T-helper 2 cell treated with Interferon-gamma antibody and Interleukin-4, amounts not matched to agents 100 ng/mL and 5 ng/mL, for 36 hours (primary cell): ENCODE measurements around the gene SAMD4A. TPM values are rescaled to one million over a fixed set of nuclear protein-coding genes. Genes with fewer than 3 reads are reported as not detected.
"Not testable (repeated sequence)": the region's sequence is repeated elsewhere in the genome, so short reads cannot be mapped to it uniquely, and the experiment has no call there.

Experiments used
- intact Hi-C: fragments of 100-400 bp; cut with micrococcal nuclease; formaldehyde crosslinking; loops from one replicate; pipeline ENCODE4 v1.15.1; 2023
- total RNA-seq: library from RNA; stranded (reverse); gene quantifications from 2 replicates; pipeline ENCODE4 v1.2.3, GENCODE V29; 2022

Gene SAMD4A
- total RNA-seq, 1 donor from 2014 or later: 0.59 TPM

DNA sequence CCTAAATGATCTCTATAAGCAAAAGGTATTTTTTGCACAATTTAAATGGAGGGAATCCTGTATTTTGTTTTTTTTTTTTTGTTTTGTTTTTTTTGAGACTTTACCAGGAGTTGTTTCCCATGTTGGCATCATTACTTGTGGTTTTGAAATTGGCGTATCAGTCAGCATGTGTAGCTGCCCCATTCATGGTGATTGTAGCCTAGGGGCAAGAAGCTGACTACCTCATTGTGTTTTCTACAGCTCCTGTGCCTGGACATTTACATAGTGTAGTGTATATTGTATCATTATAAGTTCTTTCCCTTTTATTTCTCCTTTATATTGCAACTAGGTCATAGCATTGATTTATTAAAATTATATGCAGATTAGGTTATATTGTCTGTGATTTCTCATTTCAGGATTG is 24.5 kb downstream of the SAMD4A start:
- intact Hi-C loops: no loop called here

GRCh38 chr14:54591866-54592265 is 24.9 kb downstream of the SAMD4A start:
- intact Hi-C loops: no loop called here

GRCh38 chr14:54593860-54594259 is 26.9 kb downstream of the SAMD4A start:
- intact Hi-C loops: no loop called here

GRCh38 chr14:54594537-54594936 is 27.6 kb downstream of the SAMD4A start:
- intact Hi-C loops: no loop called here

- intact Hi-C loops: no loop called here
Measured at GRCh38 chr14:54597795-54598443, 31.0 kb downstream of the SAMD4A start.

GRCh38 chr14:54599966-54600716 is 33.2 kb downstream of the SAMD4A start:
- intact Hi-C loops: no loop called here

DNA sequence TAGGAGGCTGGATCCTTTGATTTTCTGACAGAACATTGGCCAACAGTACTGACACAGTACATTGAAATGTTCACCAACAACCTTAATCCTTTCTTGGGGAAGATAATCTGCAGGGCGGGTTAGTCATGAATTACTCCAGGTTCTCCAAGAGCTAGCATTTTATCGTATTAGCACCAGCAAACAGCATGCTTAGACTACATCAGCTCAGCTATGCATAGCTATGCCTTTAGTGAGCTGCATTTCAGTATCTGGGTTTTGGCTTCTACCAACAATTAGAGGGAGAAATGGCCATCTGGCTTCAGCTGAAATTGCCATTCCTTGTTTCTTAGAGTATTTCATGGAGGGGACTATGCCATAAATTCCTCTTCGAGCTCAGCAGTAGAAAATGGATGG is 33.8 kb downstream of the SAMD4A start:
- intact Hi-C loops: no loop called here

DNA sequence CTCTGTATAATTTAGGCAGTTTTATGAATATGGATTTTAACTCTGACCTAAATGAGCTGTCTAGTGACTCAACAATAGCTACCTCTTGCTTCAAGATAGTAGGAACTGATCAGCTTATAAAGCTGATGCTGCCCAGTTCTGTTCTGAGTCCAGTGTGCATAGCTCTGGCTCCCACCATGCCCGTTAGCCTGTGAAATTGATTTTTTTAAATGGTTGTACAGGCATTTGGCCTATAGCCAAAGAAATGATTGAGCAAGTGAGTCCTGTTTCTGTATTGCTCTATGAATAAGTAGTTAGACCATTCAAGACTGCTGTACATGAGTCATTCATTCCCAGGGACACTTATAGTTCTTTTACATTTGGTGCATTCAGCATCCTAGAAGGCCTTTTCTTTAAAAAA is 36.4 kb downstream of the SAMD4A start:
- intact Hi-C loops: no loop called here

GRCh38 chr14:54606178-54606577 is 39.2 kb downstream of the SAMD4A start:
- intact Hi-C loops: no loop called here

GRCh38 chr14:54606631-54607133 is 39.8 kb downstream of the SAMD4A start:
- intact Hi-C loops: no loop called here

DNA sequence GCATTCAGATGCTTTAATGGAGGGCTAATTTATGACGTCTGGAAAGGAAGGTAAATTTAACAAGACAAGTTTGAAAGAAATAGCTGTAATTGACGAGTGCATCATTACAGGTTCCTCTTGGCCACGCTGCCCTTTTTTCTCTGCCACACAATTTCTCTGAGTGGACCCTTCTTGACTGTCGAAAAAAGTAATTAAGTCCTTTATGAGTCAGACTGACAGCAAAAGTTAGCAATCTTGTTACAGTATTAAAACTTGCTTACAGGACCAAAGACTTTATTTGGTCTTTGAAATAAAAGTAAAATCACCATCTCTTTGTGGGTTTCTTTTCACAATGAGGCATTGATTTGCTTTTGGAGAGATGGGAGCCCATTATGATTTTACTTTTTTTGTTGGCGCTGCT is 42.6 kb downstream of the SAMD4A start:
- intact Hi-C loops: no loop called here

DNA sequence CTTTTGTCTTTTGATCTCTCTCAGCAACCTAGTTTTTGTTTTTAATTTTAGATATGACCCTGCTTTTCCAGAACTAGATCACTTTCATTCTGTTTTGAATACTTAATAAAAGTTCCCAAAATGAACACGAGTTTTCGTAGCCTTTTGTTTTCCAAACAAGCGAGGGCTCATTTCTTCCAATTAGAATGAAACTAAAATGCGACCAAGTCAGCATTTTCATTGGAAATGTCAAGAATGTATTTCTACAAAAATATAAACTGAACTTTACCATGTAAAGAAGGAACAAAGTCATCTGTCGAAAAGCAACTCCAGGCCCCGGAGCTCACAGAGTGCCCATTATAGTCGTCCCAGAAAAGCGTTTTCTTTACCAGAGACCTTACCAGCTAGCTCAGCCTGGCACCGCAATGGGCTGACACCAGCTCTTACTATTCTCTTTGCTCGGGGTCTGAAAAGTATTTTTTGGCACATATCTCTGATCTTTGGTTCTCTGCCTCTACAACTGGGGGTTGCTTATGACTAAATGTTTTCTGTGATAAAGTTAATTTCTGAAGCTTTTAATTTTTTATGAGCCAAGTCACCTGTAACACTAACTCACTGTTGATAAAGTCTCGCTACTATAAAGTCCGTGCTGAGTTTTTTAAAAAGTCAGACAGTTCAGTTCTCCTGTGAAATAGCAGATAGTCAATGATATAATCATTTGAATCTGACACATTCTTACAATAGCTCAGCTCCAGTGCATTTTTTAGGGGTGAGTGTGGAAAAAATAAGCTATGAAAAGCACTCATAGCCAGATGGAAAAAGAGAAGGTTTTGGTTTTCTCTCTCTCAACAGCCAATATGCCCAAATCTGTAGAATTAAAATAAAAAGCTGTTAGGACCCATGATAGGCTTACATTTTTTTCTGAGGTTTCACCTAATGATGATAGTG is 43.4 kb downstream of the SAMD4A start:
- intact Hi-C loops: no loop called here

DNA sequence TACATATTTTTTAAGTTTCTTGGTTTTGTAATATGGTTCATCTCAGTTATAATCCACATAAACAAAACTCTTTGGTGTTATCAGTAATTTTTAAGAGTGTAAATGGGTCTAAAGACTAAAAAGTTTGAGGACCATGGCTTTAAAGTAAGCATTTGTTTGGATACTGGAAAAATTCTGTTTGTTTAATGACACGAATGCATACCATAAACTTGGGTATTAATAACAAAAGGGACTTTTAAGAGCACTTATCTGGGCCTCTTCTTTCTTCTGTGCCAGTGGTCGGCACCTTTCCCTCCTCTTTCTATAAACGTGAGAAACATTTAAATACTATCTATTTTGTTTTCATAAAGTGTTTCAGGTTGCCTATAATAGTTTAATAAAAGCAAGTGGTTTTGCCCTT is 47.4 kb downstream of the SAMD4A start:
- intact Hi-C loops: no loop called here

DNA sequence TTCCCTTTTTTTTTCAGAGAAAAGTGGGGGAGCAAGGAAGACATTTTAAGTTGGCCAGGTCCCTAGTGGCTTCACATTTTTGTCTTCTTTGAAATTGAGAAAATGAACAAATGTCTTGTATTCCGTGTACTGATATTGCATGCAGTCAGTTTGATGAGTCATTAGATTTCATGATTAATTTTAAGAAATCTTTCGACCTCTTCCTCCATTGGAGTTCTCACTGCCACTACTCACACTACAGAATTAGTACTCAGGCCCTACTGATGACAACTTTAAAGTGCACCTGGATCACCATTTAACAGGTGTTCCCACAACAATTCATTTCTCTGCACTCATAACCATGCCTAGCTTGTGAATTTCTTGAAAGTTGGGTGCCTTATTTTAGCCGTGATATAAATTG is 50.5 kb downstream of the SAMD4A start:
- intact Hi-C loops: no loop called here

DNA sequence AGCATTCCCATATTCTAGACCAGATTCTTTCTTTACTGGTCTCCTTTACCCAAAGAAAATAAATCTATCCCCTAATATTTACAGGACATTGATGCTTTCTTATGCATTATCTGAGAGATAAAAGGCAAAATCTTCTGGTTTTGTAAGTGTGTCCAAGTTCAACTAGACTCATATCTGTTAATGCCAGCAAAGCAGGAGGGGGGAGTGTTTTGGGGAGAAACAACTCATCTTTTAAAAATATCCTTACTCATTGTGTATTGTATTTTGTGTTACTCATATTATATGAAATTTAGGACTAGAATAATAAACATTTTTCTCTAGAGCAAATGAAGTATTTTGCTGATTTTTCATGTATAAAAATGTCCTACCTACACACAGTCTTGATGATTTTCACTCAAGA is 54.8 kb downstream of the SAMD4A start:
- intact Hi-C loops: no loop called here

DNA sequence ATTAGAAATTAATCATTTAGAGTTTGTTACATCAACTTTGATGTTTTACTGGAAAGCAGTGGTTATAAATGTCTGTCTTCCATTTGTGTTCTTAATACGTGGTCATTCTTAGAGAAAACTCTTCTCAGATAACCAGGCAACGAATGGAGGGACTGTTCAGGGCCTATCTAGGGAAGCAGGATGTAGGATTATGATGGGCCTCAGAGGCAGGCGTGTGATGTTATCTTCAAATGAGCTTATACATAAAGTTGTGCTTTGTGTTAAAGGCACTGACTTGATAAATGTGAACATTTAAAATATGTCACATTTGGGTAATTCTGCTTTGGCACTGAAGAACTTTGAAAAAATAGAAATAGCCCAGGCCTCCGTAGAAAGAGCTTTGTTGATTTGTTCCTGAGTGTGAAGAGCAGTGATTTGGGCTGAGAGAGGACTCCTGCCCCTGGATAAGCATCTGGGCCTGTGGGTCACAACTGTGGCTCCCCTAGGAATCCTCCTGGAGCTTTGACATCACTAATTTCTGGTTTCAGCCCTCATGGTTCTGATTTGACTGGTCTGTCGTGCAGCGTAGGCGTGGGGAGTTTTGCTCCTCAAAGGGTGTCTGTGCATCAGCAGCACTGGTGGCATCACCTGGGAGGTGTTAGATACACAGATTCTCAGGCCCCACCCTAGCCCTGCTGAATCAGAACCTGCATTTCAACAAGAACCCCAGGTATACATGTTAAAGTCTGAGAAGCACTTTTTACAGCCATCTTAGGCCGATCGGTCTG is 55.4 kb downstream of the SAMD4A start:
- intact Hi-C loops: no loop called here

DNA sequence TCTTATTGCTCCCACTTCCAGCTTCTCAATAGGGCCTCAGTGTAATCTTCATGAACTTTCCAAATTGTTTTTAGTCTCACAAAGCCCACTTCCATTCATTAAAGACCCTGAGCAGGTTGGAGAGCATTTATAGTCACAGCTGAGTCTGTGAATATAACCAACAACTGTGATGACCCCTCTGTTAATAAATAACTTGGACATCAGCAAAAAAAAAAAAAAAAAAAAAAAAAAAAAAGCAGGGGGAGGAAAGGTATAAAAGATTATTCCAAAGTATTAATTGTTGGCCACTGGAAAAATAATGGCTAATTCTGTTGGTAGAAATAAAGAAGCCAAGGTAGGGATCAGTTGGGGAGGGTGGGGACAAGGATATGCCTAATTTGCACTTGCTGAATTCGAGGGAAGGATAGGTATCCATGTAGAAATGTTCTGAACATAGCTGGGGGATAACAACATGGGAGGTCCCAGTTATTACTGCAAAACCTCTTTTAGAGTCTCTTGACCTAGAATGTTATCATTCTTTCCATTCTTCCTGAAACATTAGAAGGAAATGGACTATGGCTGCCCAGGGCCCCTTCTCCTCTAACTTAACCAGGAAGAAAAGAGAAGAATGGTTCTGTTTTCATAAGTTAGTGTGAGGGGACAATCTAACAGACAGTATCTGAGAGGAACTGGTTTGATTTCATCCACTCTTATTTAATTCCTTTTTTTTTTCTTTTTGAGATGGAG is 56.5 kb downstream of the SAMD4A start:
- intact Hi-C loops: no loop called here

DNA sequence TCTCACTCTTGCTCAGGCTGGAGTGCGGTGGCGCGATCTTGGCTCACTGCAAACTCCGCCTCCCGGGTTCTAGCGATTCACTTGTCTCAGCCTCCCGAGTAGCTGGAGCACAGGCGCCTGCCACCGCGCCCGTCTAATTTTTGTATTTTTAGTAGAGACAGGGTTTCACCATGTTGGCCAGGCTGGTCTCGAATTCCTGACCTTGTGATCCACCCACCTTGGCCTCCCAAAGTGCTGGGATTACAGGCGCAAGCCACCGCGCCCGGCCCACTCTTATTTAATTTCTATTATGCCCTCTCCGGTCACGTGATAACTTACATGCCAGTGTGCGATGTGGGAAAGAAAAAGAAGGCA is 57.1 kb downstream of the SAMD4A start:
- intact Hi-C loops: not testable (repeated sequence)

GRCh38 chr14:54625112-54625511 is 58.2 kb downstream of the SAMD4A start:
- intact Hi-C loops: loop anchor here (5.0 kb wide), 1 partner anchor 47 kb away; no protein-coding TSS in a partner anchor

DNA sequence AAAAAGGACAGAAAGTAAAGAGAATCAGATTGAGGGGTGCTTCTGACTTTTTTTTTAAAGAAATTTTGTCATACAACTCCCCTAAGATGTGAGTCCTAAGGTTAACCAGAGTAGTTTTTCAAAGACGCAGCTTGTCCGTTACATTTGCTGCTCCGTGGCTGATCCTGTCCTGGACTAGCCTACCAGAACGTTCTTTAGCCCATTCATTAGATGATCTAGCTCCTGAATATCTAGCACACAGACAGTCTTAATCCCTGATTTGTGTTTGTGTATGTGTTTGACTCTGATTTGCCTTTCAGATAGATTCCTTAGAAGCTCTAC is 60.3 kb downstream of the SAMD4A start:
- intact Hi-C loops: loop anchor here (1.0 to 5.0 kb wide), 3 partner anchors 45 to 146 kb away; partner anchors contain the start of gene SAMD4A
